22Rv1 (cell line): ENCODE data around the gene ATP10A.

Experiments
- ZFX ChIP-seq: fragments of 450-650 bp; IDR thresholded peaks from 2 replicates; pipeline ENCODE4 v1.6.1; 2017; ENCODE audit warnings: antibody characterized with exemption, borderline replicate concordance
- TF ChIP-seq, protein P1 (sequence below): fragments of 450-650 bp; IDR thresholded peaks from 2 replicates; pipeline ENCODE4 v1.5.1; 2017; ENCODE audit warnings: mild to moderate bottlenecking

DNA sequence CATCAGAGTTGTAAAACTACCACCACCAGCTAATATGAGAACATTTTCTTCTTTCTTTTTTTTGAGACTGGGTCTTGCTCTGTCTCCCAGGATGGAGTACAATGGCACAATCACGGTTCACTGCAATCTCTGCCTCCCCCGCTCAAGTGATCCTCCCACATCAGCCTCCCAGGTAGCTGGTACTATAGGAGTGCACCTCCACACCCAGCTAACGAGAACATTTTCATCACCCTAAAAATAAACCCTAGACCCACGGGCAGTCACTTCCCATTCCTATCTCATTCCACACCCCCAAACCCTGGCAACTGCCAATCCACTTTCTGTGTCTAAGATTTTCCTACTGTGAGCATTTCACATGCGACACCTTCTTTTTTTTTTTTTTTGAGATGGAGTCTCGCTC is 130.9 kb downstream of the ATP10A start:
- TF ChIP-seq, protein P1, sequence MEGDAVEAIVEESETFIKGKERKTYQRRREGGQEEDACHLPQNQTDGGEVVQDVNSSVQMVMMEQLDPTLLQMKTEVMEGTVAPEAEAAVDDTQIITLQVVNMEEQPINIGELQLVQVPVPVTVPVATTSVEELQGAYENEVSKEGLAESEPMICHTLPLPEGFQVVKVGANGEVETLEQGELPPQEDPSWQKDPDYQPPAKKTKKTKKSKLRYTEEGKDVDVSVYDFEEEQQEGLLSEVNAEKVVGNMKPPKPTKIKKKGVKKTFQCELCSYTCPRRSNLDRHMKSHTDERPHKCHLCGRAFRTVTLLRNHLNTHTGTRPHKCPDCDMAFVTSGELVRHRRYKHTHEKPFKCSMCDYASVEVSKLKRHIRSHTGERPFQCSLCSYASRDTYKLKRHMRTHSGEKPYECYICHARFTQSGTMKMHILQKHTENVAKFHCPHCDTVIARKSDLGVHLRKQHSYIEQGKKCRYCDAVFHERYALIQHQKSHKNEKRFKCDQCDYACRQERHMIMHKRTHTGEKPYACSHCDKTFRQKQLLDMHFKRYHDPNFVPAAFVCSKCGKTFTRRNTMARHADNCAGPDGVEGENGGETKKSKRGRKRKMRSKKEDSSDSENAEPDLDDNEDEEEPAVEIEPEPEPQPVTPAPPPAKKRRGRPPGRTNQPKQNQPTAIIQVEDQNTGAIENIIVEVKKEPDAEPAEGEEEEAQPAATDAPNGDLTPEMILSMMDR, result no peak
- no peak for TF ChIP-seq ZFX
